Subcutaneous preadipocyte (primary cell): ENCODE data around the gene SERPINB6. TPM values are rescaled to one million over a fixed set of nuclear protein-coding genes. Genes with fewer than 3 reads are reported as not detected.

Experiments
- total RNA-seq: library from RNA; depleted of rRNA; stranded (reverse); fragments of >200 nt; gene quantifications from 2 replicates; pipeline ENCODE4 v1.2.3, GENCODE V29; 2012

Gene SERPINB6
- total RNA-seq = 88.2 and 112 TPM in 2 replicates

DNA sequence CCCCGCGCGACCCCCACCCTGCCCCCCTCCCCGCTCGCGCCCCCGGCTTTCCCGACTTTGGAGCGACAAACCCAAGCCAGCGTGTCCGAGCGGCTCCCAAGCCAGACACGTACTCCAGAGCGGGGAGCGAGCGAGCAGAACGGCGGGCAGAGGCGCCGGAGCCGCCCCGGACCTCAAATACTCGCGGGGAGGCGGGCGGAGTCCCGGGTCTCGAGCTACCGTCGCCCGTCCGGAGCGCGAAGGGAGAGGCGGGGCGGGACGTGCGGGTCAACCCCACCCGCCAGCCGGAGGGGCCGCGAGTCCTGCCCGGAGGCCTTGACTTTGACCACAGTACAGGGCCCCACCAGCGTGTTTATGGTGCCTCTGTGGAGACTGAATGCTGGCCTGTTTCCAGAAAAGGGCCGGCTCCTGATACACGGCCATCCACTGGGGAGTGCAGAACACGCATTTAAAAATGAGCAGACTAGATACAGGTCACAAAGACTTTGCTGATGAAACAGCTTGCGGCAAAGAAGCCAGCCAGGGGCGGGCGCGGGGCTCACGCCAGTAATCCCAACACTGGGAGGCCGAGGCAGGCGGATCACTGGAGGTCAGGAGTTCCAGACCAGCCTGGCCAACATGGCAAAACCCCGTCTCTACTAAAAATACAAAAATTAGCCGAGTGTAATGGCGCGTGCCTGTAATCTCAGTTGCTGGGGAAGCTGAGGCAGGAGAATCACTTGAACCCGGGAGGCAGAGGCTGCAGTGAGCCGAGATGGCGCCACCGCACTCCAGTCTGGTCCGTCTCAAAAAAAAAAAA, at the start of gene SERPINB6:
TSS of gene SERPINB6 (minus strand) at position 148 of the 799 bp plus-strand sequence. CDS start 12,235 bp downstream, outside the sequence.

DNA sequence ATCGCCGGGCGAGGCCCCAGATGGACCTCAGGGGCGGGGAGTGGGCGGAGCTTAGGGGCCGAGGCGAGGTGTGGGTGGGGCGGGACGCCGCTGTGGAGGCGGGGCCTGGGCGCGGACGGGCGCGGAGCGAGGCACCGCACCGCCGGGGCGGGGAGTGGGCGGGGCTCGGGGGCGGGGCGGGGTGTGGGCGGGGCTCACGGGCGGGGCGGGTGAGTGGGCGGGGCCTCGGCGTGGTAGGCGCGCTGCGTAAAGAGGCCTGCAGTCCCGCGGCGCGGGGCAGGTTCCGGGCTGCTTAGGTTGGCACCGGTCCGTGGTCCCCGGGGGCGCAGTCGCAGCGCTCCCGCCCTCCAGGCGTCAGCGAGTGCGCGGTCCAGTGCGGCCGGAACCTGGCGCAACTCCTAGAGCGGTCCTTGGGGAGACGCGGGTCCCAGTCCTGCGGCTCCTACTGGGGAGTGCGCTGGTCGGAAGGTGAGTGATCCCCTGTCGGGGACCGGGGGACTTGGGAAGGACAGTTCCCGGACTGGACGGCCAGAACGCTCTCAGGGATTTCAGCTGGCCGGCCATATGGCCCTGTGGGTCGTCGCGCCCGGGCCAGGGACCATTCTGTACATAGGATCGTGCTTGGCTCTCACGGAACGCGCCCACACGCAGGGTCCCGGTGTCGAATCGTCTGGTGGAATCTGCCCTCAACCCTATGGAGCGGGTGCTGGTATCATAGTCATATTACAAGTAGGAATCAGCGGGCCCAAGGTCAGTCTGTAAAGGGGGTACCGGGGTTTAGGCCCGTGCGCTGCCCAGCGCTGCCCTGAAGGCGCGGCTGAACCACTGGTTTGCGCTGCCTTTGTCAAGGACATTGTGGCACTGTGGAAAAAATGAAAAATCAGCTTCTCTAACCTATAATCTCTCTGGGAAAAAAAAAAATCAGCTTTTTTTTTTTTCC, 28.5 kb upstream of the SERPINB6 start, which contains the start of gene NQO2:
TSS of gene NQO2 (plus strand) at position 277 of the 940 bp plus-strand sequence. CDS start 6,659 bp downstream, outside the sequence.

Other genes starting within 250 kb of the SERPINB6 start
- 0.39 and 0.73 TPM in 2 replicates for gene MYLK4, start 220.6 kb downstream of the SERPINB6 start, total RNA-seq
- 26.5 and 41.1 TPM in 2 replicates for gene WRNIP1, start 206.2 kb downstream of the SERPINB6 start, total RNA-seq
- 14.1 and 22.4 TPM in 2 replicates for gene SERPINB1, start 129.7 kb downstream of the SERPINB6 start, total RNA-seq
- 1.5 and 2.0 TPM in 2 replicates for gene SERPINB9, start 68.3 kb downstream of the SERPINB6 start, total RNA-seq
- 12.7 and 15.8 TPM in 2 replicates for gene NQO2, start 28.3 kb upstream of the SERPINB6 start, total RNA-seq
- gene RIPK1, start 96.9 kb upstream of the SERPINB6 start, total RNA-seq = 13.2 and 15.8 TPM in 2 replicates
- 9.6 and 10.6 TPM in 2 replicates for gene BPHL, start 147.1 kb upstream of the SERPINB6 start, total RNA-seq
- 42.8 and 45.2 TPM in 2 replicates for gene TUBB2A, start 186.0 kb upstream of the SERPINB6 start, total RNA-seq